Mesendoderm (in vitro differentiated cells): ENCODE data around the gene CALML6.

Source experiments
- DNase-seq: peaks from one replicate; pipeline ENCODE4 v3.0.0; 2013
- H2AK5ac ChIP-seq: 2 replicates; pipeline ENCODE4 v1.6.1; 2013; ENCODE audit warnings: low read length, inconsistent platforms
- H2BK120ac ChIP-seq: 2 replicates; pipeline ENCODE4 v1.6.1; 2013; ENCODE audit warnings: low read depth, mild to moderate bottlenecking, low read length, moderate library complexity, mixed read lengths
- H2BK15ac ChIP-seq: replicated peaks from 2 replicates; pipeline ENCODE4 v1.6.1; 2013; ENCODE audit warnings: low read depth, mild to moderate bottlenecking, moderate library complexity
- H2BK5ac ChIP-seq: 2 replicates; pipeline ENCODE4 v1.6.1; 2013; ENCODE audit warnings: low read length, inconsistent platforms
- H3K18ac ChIP-seq: 2 replicates; pipeline ENCODE4 v1.6.1; 2013; ENCODE audit warnings: mild to moderate bottlenecking, low read length, mixed read lengths
- H3K23ac ChIP-seq: one replicate; pipeline ENCODE4 v1.6.1; 2013; ENCODE audit warnings: low read length
- H3K27ac ChIP-seq: 2 replicates; pipeline ENCODE4 v1.5.1; 2013; ENCODE audit warnings: low read depth, mild to moderate bottlenecking, inconsistent platforms, low read length, moderate library complexity
- H3K27me3 ChIP-seq: 2 replicates; pipeline ENCODE4 v1.6.1; 2013; ENCODE audit warnings: low read length, control low read depth, mild to moderate bottlenecking, inconsistent platforms; ENCODE audit not compliant: insufficient read depth, poor library complexity
- H3K36me3 ChIP-seq: 2 replicates; pipeline ENCODE4 v1.6.1; 2013; ENCODE audit warnings: low read length, inconsistent platforms; ENCODE audit not compliant: control insufficient read depth, insufficient read depth
- H3K4ac ChIP-seq: one replicate; pipeline ENCODE4 v1.6.1; 2013; ENCODE audit warnings: low read depth, mild to moderate bottlenecking, low read length, moderate library complexity
- H3K4me1 ChIP-seq: 2 replicates; pipeline ENCODE4 v1.6.1; 2013; ENCODE audit warnings: low read depth, low read length, inconsistent platforms; ENCODE audit not compliant: control insufficient read depth
- H3K4me2 ChIP-seq: 2 replicates; pipeline ENCODE4 v1.6.1; 2013; ENCODE audit warnings: low read length
- H3K4me3 ChIP-seq: 2 replicates; pipeline ENCODE4 v1.5.1; 2013; ENCODE audit warnings: mild to moderate bottlenecking, low read length
- H3K56ac ChIP-seq: one replicate; pipeline ENCODE4 v1.6.1; 2013; ENCODE audit warnings: low read length
- H3K79me1 ChIP-seq: 2 replicates; pipeline ENCODE4 v1.6.1; 2013; ENCODE audit warnings: low read length, inconsistent platforms
- H3K79me2 ChIP-seq: 2 replicates; pipeline ENCODE4 v1.6.1; 2013; ENCODE audit warnings: mild to moderate bottlenecking, low read length; ENCODE audit not compliant: control insufficient read depth, insufficient read depth
- H3K9ac ChIP-seq: 2 replicates; pipeline ENCODE4 v1.6.1; 2013; ENCODE audit warnings: low read length, inconsistent platforms
- H4K5ac ChIP-seq: one replicate; pipeline ENCODE4 v1.6.1; 2013; ENCODE audit warnings: low read length
- H4K8ac ChIP-seq: one replicate; pipeline ENCODE4 v1.6.1; 2013; ENCODE audit warnings: low read depth, mild to moderate bottlenecking, control low read depth, low read length, moderate library complexity
- WGBS: extraction: QIAGEN DNeasy Blood & Tissue Kit; methylation state at CpG from one replicate; pipeline ENCODE4 v1.1.7; 2013; ENCODE audit warnings: low lambda C conversion rate, missing lambda C conversion rate; ENCODE audit not compliant: insufficient coverage; ENCODE audit errors: extremely low coverage; 5-methylcytosine and 5-hydroxymethylcytosine counted together

CALML6 gene

DNA sequence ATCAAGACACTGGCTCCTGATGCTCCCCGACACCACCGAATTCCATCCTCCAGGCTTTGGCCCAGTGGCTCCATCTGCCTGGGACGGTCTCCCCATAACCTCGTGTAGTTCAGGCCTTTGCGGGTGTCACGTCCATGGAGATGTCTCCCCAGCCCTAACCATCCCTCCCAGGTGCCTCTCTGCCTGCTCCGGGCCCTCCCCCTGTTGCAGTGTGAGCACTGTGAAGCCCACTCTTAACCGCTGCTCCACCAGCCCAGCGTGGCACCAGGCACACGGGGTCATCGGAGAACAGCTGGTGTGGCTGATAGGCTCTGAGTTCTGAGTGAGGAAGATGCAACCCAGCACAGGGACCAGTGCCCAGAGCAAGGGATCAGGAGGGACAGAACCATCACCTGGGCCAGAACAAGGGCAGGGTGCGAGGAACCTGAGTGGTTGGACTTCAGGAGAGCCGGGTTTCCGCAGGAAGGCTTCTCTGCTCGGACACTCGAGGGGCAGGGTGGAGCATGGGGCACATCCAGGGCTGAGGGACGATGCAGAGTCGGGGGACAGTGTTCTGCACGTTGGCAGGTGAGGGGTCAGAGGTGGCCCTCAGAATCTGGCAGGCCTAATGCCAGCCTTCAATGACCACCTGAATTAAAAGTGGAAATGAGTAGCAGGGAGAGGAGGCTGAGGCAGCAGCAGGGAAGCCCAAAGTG lies 21.6 kb upstream of the CALML6 start:
- WGBS = no CpG with 5 or more reads among the region's 19 CpGs
- no peak for DNase-seq

DNA sequence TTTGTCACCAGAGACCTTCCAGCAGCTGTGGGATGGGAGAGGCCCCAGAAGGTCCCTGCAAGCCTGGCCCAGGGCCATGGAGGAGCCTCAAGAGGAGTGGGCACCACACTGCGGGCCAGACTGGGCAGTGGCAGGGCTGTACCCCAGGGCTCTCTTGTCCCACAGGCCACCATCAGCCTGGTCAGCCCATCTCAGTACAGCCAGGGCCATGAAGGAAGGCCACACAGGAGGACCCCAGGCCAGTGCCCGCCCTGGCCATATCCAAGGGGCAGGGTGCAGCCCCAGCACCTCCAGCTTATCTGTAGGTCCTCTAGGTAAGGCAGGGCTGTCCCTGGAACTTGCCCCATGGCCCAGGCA lies 21.1 kb upstream of the CALML6 start:
- no peaks in the 10 kb centered on the region for H3K36me3 ChIP-seq
- no peaks in the 10 kb centered on the region for H3K27me3 ChIP-seq
- peaks cover 2% of the 10 kb centered on the region for H3K79me1 ChIP-seq
- H3K79me2 ChIP-seq = peaks cover 16% of the 10 kb centered on the region
- no peak overlapping the region for H2AK5ac ChIP-seq
- H3K4me1 ChIP-seq = peaks cover 10% of the 10 kb centered on the region
- no peak overlapping the region for H3K4ac ChIP-seq
- H4K8ac ChIP-seq = no peak overlapping the region
- H2BK5ac ChIP-seq = no peak overlapping the region
- no peak for DNase-seq
- no CpG with 5 or more reads among the region's 2 CpGs for WGBS
- H2BK15ac ChIP-seq = no peak overlapping the region
- H3K27ac ChIP-seq = no peak overlapping the region
- H3K18ac ChIP-seq = no peak overlapping the region
- peak overlapping the region; percentile 14 for H3K9ac ChIP-seq
- H3K4me3 ChIP-seq = no peak overlapping the region
- no peak overlapping the region for H4K5ac ChIP-seq
- H3K23ac ChIP-seq = peak overlapping the region; percentile 66
- H2BK120ac ChIP-seq = no peak overlapping the region
- H3K4me2 ChIP-seq = no peak overlapping the region
- no peak overlapping the region for H3K56ac ChIP-seq

More for the DNA sequence above, 21.6 kb upstream of the CALML6 start:
- H4K8ac ChIP-seq = no peak overlapping the region
- peaks cover 2% of the 10 kb centered on the region for H3K79me1 ChIP-seq
- no peak overlapping the region for H2BK120ac ChIP-seq
- H3K27ac ChIP-seq = no peak overlapping the region
- no peak overlapping the region for H3K9ac ChIP-seq
- H3K18ac ChIP-seq = no peak overlapping the region
- no peaks in the 10 kb centered on the region for H3K27me3 ChIP-seq
- no peak overlapping the region for H2BK5ac ChIP-seq
- no peak overlapping the region for H2AK5ac ChIP-seq
- peaks cover 10% of the 10 kb centered on the region for H3K4me1 ChIP-seq
- no peak overlapping the region for H2BK15ac ChIP-seq
- no peak overlapping the region for H3K4me2 ChIP-seq
- H3K79me2 ChIP-seq = peaks cover 21% of the 10 kb centered on the region
- H3K23ac ChIP-seq = peak overlapping the region; percentile 45
- H4K5ac ChIP-seq = no peak overlapping the region
- no peaks in the 10 kb centered on the region for H3K36me3 ChIP-seq
- peak overlapping the region; percentile 34 for H3K56ac ChIP-seq
- H3K4ac ChIP-seq = no peak overlapping the region
- H3K4me3 ChIP-seq = no peak overlapping the region

DNA sequence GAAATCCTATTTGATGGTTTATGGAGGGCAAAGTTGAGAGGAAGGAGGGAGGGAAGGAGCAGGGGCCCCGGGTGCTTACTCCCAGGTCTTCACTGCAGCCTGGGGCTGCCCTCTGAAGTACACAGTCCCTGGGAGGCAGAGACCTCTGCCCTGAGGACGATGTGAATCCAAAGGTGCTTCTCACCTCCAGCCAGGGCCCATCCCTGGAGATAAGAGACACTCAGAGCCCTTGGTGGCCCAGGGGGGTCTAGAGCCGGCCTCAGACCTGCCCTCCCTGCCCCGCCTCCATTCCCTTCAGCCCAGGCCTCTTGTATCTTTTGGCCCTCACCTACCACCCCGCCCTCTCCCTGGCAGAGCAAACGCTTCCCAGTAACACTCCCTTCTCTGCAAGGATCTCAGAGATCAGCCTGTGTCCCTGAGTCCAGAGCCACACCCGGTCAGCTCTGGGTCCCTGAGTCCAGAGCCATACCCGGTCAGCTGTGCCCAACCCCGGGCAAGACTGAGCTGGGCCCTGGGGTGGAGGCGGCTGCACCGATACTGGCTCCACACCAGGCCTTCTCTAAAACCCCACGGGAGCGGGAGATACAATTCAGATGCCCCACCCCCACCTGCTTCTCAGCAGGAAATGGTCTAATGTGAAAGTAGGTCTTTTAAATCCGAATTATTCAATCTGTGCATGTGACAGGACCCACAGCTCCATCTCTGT lies 20.6 kb upstream of the CALML6 start:
- peak overlapping the region; percentile 33 for H3K9ac ChIP-seq
- no peak overlapping the region for H4K8ac ChIP-seq
- no peaks in the 10 kb centered on the region for H3K36me3 ChIP-seq
- H3K4me2 ChIP-seq = no peak overlapping the region
- H2BK120ac ChIP-seq = no peak overlapping the region
- no peak for DNase-seq
- no peak overlapping the region for H3K4me3 ChIP-seq
- no CpG with 5 or more reads among the region's 14 CpGs for WGBS
- peaks cover 2% of the 10 kb centered on the region for H3K79me1 ChIP-seq
- peaks cover 11% of the 10 kb centered on the region for H3K79me2 ChIP-seq
- no peak overlapping the region for H3K18ac ChIP-seq
- H3K4me1 ChIP-seq = peaks cover 10% of the 10 kb centered on the region
- H2AK5ac ChIP-seq = no peak overlapping the region
- no peak overlapping the region for H3K23ac ChIP-seq
- H3K27ac ChIP-seq = no peak overlapping the region
- peak overlapping the region; percentile 12 for H3K56ac ChIP-seq
- no peak overlapping the region for H2BK15ac ChIP-seq
- H3K4ac ChIP-seq = no peak overlapping the region
- H3K27me3 ChIP-seq = no peaks in the 10 kb centered on the region
- no peak overlapping the region for H2BK5ac ChIP-seq
- no peak overlapping the region for H4K5ac ChIP-seq

DNA sequence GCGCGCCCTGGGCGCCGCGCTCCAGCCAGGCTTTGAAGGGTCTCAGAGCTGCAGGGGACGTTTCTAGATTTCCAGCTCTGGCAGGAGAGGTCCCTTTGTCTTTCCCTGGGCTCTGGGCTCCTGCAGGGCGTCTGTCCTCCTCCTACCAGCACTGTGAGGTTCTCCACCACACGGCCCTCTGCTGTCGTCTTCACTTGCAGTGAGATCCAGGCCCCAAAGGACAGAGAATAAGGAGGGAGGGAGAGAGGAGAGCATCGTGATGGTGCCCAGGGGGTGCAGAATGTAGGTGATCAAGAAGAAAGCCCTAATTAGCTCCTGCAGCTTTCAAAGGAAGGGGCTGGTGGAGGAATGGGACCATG lies 20.0 kb upstream of the CALML6 start:
- no peak overlapping the region for H3K18ac ChIP-seq
- H3K56ac ChIP-seq = no peak overlapping the region
- peaks cover 2% of the 10 kb centered on the region for H3K79me1 ChIP-seq
- no peak overlapping the region for H2AK5ac ChIP-seq
- H3K27ac ChIP-seq = no peak overlapping the region
- no peak overlapping the region for H3K23ac ChIP-seq
- DNase-seq = no peak
- no peaks in the 10 kb centered on the region for H3K36me3 ChIP-seq
- H2BK15ac ChIP-seq = no peak overlapping the region
- peaks cover 5% of the 10 kb centered on the region for H3K79me2 ChIP-seq
- H3K4ac ChIP-seq = no peak overlapping the region
- H2BK120ac ChIP-seq = no peak overlapping the region
- no peak overlapping the region for H3K4me2 ChIP-seq
- H3K4me1 ChIP-seq = peaks cover 10% of the 10 kb centered on the region
- H4K8ac ChIP-seq = no peak overlapping the region
- H4K5ac ChIP-seq = no peak overlapping the region
- H3K27me3 ChIP-seq = no peaks in the 10 kb centered on the region
- WGBS = no CpG with 5 or more reads among the region's 10 CpGs
- no peak overlapping the region for H3K4me3 ChIP-seq
- no peak overlapping the region for H2BK5ac ChIP-seq
- H3K9ac ChIP-seq = peak overlapping the region; percentile 33

DNA sequence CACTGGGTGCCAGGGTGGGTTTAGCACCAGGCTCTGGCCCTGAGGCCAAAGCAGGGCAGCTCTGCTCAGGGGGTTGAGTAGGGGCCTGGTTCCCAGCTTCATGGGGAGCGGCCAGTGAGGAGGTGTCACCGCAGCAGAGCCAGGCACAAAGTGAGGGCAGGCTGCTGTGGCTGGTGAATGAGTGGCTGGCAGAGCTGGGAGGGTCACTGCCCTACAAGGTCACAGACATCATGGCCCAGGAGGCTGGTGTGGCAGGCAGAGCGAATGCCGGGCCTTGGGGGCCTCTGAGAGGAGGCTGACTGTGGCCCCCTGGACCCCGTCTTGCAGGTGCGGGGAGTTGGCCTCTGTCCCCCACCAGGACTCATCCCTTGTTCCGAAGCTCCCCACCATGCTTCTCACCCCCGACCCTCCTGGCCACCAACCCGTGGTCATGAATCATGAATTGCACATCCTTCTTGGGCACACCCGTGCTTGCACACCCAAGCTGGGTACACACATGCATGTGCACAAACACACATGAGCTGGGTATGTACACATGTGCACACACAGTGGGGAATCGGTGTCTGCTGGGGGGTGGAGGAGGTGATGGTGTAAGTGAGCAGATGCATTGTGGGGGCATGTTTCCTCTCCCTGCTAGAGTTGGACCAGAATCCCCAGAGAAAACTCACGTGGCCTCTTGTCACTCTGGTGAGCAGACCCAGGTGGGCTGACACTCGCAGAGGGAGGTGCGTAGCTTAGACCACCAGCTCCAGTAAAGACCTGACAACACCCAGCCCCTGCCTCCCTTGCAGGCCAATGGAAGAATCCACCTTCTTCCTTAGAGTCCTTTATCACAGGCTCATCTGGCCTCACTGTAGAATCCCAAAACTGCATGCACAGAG lies 19.4 kb upstream of the CALML6 start:
- Histone ChIP-seq H2BK5ac (no peak overlapping the region), H3K27me3 (no peaks in the 10 kb centered on the region), H3K4me1 (peaks cover 10% of the 10 kb centered on the region), H3K56ac (no peak overlapping the region), H3K18ac (no peak overlapping the region), H3K23ac (no peak overlapping the region), H3K27ac (no peak overlapping the region), H3K4ac (no peak overlapping the region), H4K5ac (no peak overlapping the region), H2BK120ac (no peak overlapping the region), H2BK15ac (no peak overlapping the region), H3K4me3 (no peak overlapping the region), H3K36me3 (no peaks in the 10 kb centered on the region), H3K79me1 (peaks cover 2% of the 10 kb centered on the region), H3K9ac (no peak overlapping the region), H3K4me2 (no peak overlapping the region), H4K8ac (no peak overlapping the region), H3K79me2 (peaks cover under 1% of the 10 kb centered on the region), H2AK5ac (no peak overlapping the region)
- no CpG with 5 or more reads among the region's 14 CpGs for WGBS
- no peak for DNase-seq
